ACC112 (cell line): ENCODE results near the gene TMEM218.

Experiments used
- H2AFZ ChIP-seq: fragments of 200-600 bp; sonication (generic); one replicate; pipeline ENCODE4 v1.6.0; 2017; ENCODE audit warnings: antibody characterized with exemption, low read length; ENCODE audit not compliant: unreplicated experiment
- H3K27ac ChIP-seq: fragments of 200-600 bp; sonication (generic); 2 replicates; pipeline ENCODE4 v1.5.1; 2014; ENCODE audit warnings: low read depth, mild to moderate bottlenecking, antibody characterized with exemption, low read length, moderate library complexity
- H3K27me3 ChIP-seq: fragments of 200-600 bp; sonication (generic); 2 replicates; pipeline ENCODE4 v1.6.1; 2014; ENCODE audit warnings: mild to moderate bottlenecking, antibody characterized with exemption, low read length, moderate library complexity, mixed read lengths; ENCODE audit not compliant: insufficient read depth
- H3K36me3 ChIP-seq: fragments of 200-600 bp; sonication (generic); 2 replicates; pipeline ENCODE4 v1.6.1; 2016; ENCODE audit warnings: mild to moderate bottlenecking, antibody characterized with exemption, low read length, moderate library complexity, mixed read lengths; ENCODE audit not compliant: insufficient read depth
- H3K4me1 ChIP-seq: fragments of 200-600 bp; sonication (generic); one replicate; pipeline ENCODE4 v1.6.1; 2016; ENCODE audit warnings: low read length, mixed read lengths; ENCODE audit not compliant: insufficient read depth, unreplicated experiment, control insufficient read depth
- H3K4me3 ChIP-seq: fragments of 200-600 bp; sonication (generic); 2 replicates; pipeline ENCODE4 v1.5.1; 2014; ENCODE audit warnings: mild to moderate bottlenecking, low read depth, low read length
- H3K79me2 ChIP-seq: fragments of 200-600 bp; sonication (generic); one replicate; pipeline ENCODE4 v1.6.0; 2016; ENCODE audit warnings: low read length; ENCODE audit not compliant: control insufficient read depth, unreplicated experiment, insufficient read depth

Gene TMEM218

GRCh38 chr11:125108469-125108868 is 3.0 kb downstream of the TMEM218 start:
- no peak overlapping the region for H3K27ac ChIP-seq
- H3K4me1 ChIP-seq: peaks cover 5% of the 10 kb centered on the region
- H3K4me3 ChIP-seq: no peak overlapping the region
- no peaks in the 10 kb centered on the region for H3K27me3 ChIP-seq
- H3K36me3 ChIP-seq: no peaks in the 10 kb centered on the region
- H2AFZ ChIP-seq: no peak overlapping the region
- peaks cover 9% of the 10 kb centered on the region for H3K79me2 ChIP-seq

GRCh38 chr11:125105926-125106325 is 5.5 kb downstream of the TMEM218 start:
- no peaks in the 10 kb centered on the region for H3K27me3 ChIP-seq
- no peaks in the 10 kb centered on the region for H3K36me3 ChIP-seq
- H2AFZ ChIP-seq: no peak overlapping the region
- peaks cover 9% of the 10 kb centered on the region for H3K79me2 ChIP-seq
- no peak overlapping the region for H3K27ac ChIP-seq
- peaks cover 5% of the 10 kb centered on the region for H3K4me1 ChIP-seq
- H3K4me3 ChIP-seq: no peak overlapping the region

- no peak overlapping the region for H2AFZ ChIP-seq
- no peaks in the 10 kb centered on the region for H3K4me1 ChIP-seq
Measured at GRCh38 chr11:125102510-125102909, 8.9 kb downstream of the TMEM218 start.

GRCh38 chr11:125102025-125102424 is 9.4 kb downstream of the TMEM218 start:
- no peak overlapping the region for H3K27ac ChIP-seq
- no peaks in the 10 kb centered on the region for H3K4me1 ChIP-seq
- H3K4me3 ChIP-seq: no peak overlapping the region
- H3K27me3 ChIP-seq: no peaks in the 10 kb centered on the region
- H3K79me2 ChIP-seq: peaks cover 5% of the 10 kb centered on the region
- no peaks in the 10 kb centered on the region; the same call in 1 of the 2 replicates for H3K36me3 ChIP-seq
- H2AFZ ChIP-seq: no peak overlapping the region

More at GRCh38 chr11:125102510-125102909, 8.9 kb downstream of the TMEM218 start:
- no peak overlapping the region for H3K4me3 ChIP-seq
- H3K27ac ChIP-seq: no peak overlapping the region
- H3K79me2 ChIP-seq: peaks cover 5% of the 10 kb centered on the region
- H3K27me3 ChIP-seq: no peaks in the 10 kb centered on the region
- no peaks in the 10 kb centered on the region; the same call in 1 of the 2 replicates for H3K36me3 ChIP-seq

DNA sequence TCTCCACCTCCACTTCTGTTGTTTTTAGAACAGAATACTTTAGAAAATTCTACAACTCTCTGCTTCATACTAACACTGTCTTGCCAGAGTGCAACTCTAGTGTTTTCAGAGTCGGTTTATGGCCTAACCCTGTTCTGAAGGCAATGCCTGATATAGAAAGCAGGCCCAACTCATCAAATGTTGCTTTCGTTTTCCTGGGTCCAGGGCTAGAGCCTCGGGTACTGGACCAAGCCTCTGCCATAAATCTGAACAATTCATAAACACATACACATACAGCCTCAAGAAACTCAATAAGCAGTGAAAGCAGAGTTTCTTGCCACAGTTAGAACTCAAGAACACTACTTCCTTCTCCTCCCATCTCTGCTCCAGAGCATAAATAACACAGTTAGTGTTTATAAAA is 9.8 kb downstream of the TMEM218 start:
- Histone ChIP-seq H3K79me2 (peaks cover 5% of the 10 kb centered on the region), H3K4me3 (no peak overlapping the region), H3K27ac (no peak overlapping the region), H3K4me1 (no peaks in the 10 kb centered on the region), H3K36me3 (no peaks in the 10 kb centered on the region; the same call in 1 of the 2 replicates), H2AFZ (no peak overlapping the region), H3K27me3 (no peaks in the 10 kb centered on the region)

DNA sequence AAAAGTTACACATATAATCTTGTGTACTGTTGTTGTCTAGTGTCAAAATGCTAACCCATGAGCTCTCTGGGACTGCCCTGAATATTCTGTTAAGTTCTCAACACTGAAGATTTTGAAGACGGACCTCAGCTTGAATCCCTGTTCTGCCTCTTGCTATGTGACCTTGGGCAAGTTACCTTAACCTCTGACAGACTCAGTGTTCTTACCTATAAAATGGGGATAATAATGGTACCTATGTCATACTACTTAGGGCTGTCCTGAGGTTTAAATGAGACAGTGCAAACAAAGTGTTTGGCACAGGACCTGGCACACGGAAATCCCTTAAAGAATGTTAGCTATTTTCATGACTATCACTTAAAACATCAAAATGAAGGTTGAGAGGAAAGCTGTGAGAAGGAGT is 11.3 kb downstream of the TMEM218 start:
- Histone ChIP-seq H3K27ac (no peak overlapping the region), H3K27me3 (no peaks in the 10 kb centered on the region), H2AFZ (no peak overlapping the region), H3K4me1 (no peaks in the 10 kb centered on the region), H3K36me3 (no peaks in the 10 kb centered on the region; the same call in 1 of the 2 replicates), H3K4me3 (no peak overlapping the region), H3K79me2 (peaks cover 3% of the 10 kb centered on the region)

GRCh38 chr11:125094731-125095130 is 16.7 kb downstream of the TMEM218 start:
- H3K4me3 ChIP-seq: no peak overlapping the region
- no peak overlapping the region for H2AFZ ChIP-seq
- peaks cover 13% of the 10 kb centered on the region for H3K4me1 ChIP-seq
- no peaks in the 10 kb centered on the region for H3K27me3 ChIP-seq
- H3K27ac ChIP-seq: no peak overlapping the region
- H3K79me2 ChIP-seq: no peaks in the 10 kb centered on the region
- H3K36me3 ChIP-seq: no peaks in the 10 kb centered on the region; the same call in 1 of the 2 replicates

DNA sequence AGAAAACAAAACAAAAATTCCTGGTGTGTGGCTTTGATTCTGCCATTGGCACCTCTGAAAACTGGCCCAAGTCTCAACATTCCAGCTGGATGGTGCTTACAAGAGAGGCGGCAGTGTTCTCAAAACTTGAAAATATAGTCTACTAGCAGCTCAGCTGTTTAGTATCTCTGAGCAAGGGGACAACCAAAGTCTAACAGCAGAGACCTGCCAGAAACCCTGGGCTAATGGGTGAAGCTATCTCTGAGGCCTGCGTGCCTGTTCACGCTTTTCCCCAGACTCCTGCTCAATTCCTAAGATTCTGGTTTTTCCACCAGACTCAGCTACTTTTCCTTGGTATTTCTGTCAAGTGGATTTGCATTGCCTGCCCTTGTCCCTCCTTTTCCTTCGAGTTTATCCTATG is 17.9 kb downstream of the TMEM218 start:
- Histone ChIP-seq H2AFZ (no peak overlapping the region), H3K79me2 (no peaks in the 10 kb centered on the region), H3K4me1 (peaks cover 13% of the 10 kb centered on the region), H3K27ac (no peak overlapping the region), H3K27me3 (no peaks in the 10 kb centered on the region), H3K4me3 (no peak overlapping the region), H3K36me3 (no peaks in the 10 kb centered on the region; the same call in 1 of the 2 replicates)

DNA sequence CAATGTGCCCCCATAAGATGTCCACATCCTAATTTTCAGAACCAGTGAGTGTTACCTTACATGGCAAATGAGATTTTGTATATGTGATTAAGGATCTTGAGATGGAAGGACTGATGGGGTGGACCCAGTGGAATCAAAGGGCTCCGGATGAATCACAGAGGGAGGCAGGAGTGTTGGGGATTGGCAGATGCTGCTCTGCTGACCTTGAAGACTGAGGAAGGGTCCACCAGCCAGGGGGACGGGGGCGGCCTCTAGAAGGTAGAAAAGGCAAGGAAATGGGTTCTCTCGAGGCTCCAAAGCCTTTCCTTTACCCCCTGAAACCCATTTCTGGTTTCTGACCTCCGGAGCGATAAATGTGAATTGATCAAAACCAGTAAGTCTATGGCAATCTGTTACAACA is 18.8 kb downstream of the TMEM218 start:
- no peak overlapping the region for H3K27ac ChIP-seq
- no peaks in the 10 kb centered on the region for H3K79me2 ChIP-seq
- no peak overlapping the region for H2AFZ ChIP-seq
- no peak overlapping the region for H3K4me3 ChIP-seq
- no peaks in the 10 kb centered on the region; the same call in 1 of the 2 replicates for H3K36me3 ChIP-seq
- no peaks in the 10 kb centered on the region for H3K27me3 ChIP-seq
- peaks cover 13% of the 10 kb centered on the region for H3K4me1 ChIP-seq

DNA sequence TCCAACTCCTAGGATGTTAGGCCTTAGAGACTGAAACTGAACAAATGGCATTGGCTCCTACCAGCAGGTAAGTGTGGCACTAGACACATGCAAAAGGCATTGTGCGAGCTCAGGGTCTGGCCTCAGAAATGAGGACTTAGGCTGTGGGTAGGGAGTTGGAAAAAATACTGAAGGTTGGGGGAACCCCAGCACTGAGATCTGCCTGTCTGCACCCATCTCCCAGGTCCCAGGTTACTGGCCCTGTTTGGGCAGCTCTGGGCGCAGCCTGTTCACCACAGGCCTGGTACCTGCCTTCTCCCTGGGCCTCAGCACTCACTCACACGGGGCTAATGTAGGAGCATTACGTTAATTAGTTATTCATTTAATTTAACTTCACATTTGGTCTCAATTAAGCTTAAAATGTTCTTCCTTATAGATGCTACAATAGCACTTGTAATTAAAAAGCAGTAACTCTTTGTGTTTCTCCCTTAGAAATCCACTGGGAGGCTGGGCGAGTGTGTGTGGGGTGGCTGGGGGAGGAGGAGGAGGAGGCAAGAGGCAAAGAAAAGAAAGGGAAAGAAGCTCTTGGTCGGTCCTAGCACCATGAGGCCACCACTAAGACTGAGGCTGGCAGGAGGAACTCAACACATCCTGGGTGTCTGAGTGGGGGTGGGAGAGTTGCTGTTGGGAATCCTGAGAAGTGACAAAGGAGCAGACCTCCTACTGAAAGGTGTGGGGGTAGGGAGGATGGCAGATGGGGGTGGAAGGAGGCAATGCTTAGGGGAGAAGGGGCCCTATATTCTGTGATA is 19.4 kb downstream of the TMEM218 start:
- H2AFZ ChIP-seq: no peak overlapping the region
- H3K4me3 ChIP-seq: no peak overlapping the region
- H3K79me2 ChIP-seq: no peaks in the 10 kb centered on the region
- H3K27ac ChIP-seq: peak overlapping the region; percentile 24; the same call in 1 of the 2 replicates
- H3K4me1 ChIP-seq: peaks cover 13% of the 10 kb centered on the region
- H3K36me3 ChIP-seq: no peaks in the 10 kb centered on the region
- H3K27me3 ChIP-seq: no peaks in the 10 kb centered on the region

GRCh38 chr11:125091247-125091876 is 20.1 kb downstream of the TMEM218 start:
- H3K27ac ChIP-seq: peak overlapping the region; percentile 24
- no peaks in the 10 kb centered on the region for H3K36me3 ChIP-seq
- H2AFZ ChIP-seq: no peak overlapping the region
- no peak overlapping the region for H3K4me3 ChIP-seq
- no peaks in the 10 kb centered on the region for H3K79me2 ChIP-seq
- peaks cover 13% of the 10 kb centered on the region for H3K4me1 ChIP-seq
- no peaks in the 10 kb centered on the region for H3K27me3 ChIP-seq
